K562 (cell line): Measurements from ENCODE around the gene OR5H2. TPM values are rescaled to one million over a fixed set of nuclear protein-coding genes. Genes with fewer than 3 reads are reported as not detected.

Source experiments
- ATAC-seq: fragments of 200-7000 bp; cut with Tn5 transposase; 3 replicates; pipeline ENCODE4 v1.9.1; 2020; ENCODE audit warnings: moderate library complexity
- BruUV-seq: library from RNA; stranded (reverse); fragments of 400-500 nt; replicated peaks from 2 replicates; lab custom pipeline; 2021; lab: Mats Ljungman, UMichigan
- CTCF ChIA-PET: fragments of 300-600 bp; formaldehyde crosslinking; extraction: SDS; loops from one replicate; lab custom pipeline; 2021; ENCODE audit warnings: low intra/inter-chr PET ratio; lab: Yijun Ruan, JAX
- POLR2A ChIA-PET: fragments of 300-600, 350-650 bp; sonication (Branson Sonifier 250); formaldehyde crosslinking; extraction: SDS; loops from one replicate; lab custom pipeline; 2021; ENCODE audit warnings: antibody characterized with exemption, inconsistent platforms; lab: Yijun Ruan, JAX
- DNase-seq, 4 experiments: peaks; one replicate each; pipeline versions ENCODE4 v3.0.0 to v3.0.0-alpha.2; 2011 to 2018; ENCODE audit warnings: low spot score in 3 of 4, mixed read lengths in 3 of 4; ENCODE audit errors: extremely low read depth in 1 of 4
- FAIRE-seq: peaks from 2 replicates; lab custom pipeline; 2011; peaks lifted over from hg19 to GRCh38; lab: Jason Lieb, UNC
- H2AFZ ChIP-seq: 2 replicates; pipeline ENCODE4 v1.6.0; 2011; ENCODE audit warnings: low read depth, low read length, control low read depth, inconsistent platforms
- H3K27ac ChIP-seq: fragments of 200-600 bp; 3 replicates; pipeline ENCODE4 v1.8.0; 2011; ENCODE audit warnings: low read depth, mild to moderate bottlenecking, control low read depth, inconsistent platforms, low read length, moderate library complexity, mixed read lengths; ENCODE audit errors: extremely low read depth
- H3K27me3 ChIP-seq, 2 experiments: fragments of 300-600 bp in 1 of 2; 2 replicates in 1 of 2; 3 replicates in 1 of 2; pipeline versions ENCODE4 v1.6.0 to v1.8.0; 2011; ENCODE audit warnings: inconsistent platforms in 2 of 2, low read length in 2 of 2, mild to moderate bottlenecking in 1 of 2, mixed read lengths in 1 of 2, moderate library complexity in 1 of 2; ENCODE audit not compliant: control insufficient read depth in 2 of 2, insufficient read depth in 2 of 2
- H3K36me3 ChIP-seq: fragments of 300-600 bp; 3 replicates; pipeline ENCODE4 v1.8.0; 2011; ENCODE audit warnings: mild to moderate bottlenecking, low read length, inconsistent platforms; ENCODE audit not compliant: control insufficient read depth, insufficient read depth
- H3K4me1 ChIP-seq, 2 experiments: fragments of 200-600 bp in 1 of 2; replicated peaks in 1 of 2; 2 replicates in 1 of 2; 3 replicates in 1 of 2; pipeline versions ENCODE4 v1.5.1 to v1.8.0; 2011; ENCODE audit warnings: inconsistent platforms in 2 of 2, low read length in 2 of 2, mild to moderate bottlenecking in 1 of 2, mixed read lengths in 1 of 2, moderate library complexity in 1 of 2; ENCODE audit not compliant: control insufficient read depth in 2 of 2, insufficient read depth in 2 of 2
- H3K4me2 ChIP-seq: 2 replicates; pipeline ENCODE4 v1.6.1; 2011; ENCODE audit warnings: low read length, control low read depth, inconsistent platforms, mixed read lengths; ENCODE audit not compliant: insufficient read depth
- H3K4me3 ChIP-seq: fragments of 200-600 bp; sonication (generic), shearing (Covaris generic); 2 replicates; pipeline ENCODE4 v1.5.1; 2016; ENCODE audit warnings: control low read depth, inconsistent platforms
- H3K79me2 ChIP-seq: fragments of 200-600 bp; 3 replicates; pipeline ENCODE4 v1.8.0; 2011; ENCODE audit warnings: low read length, inconsistent platforms; ENCODE audit not compliant: control insufficient read depth, insufficient read depth
- H3K9ac ChIP-seq, 2 experiments: 2 replicates each; pipeline versions ENCODE4 v1.6.0 to v1.6.1; 2011; ENCODE audit warnings: low read depth in 2 of 2, low read length in 2 of 2, control low read depth in 1 of 2, inconsistent platforms in 1 of 2, mild to moderate bottlenecking in 1 of 2, mixed read lengths in 1 of 2; ENCODE audit not compliant: insufficient read depth in 1 of 2
- H3K9me1 ChIP-seq: one replicate; pipeline ENCODE4 v1.6.0; 2011; ENCODE audit warnings: inconsistent platforms, mild to moderate bottlenecking, low read length, moderate library complexity; ENCODE audit not compliant: control insufficient read depth, insufficient read depth
- H3K9me3 ChIP-seq: replicated peaks from 2 replicates; pipeline ENCODE4 v1.5.1; 2011; ENCODE audit warnings: low read depth, low read length, inconsistent platforms; ENCODE audit not compliant: control insufficient read depth, insufficient read depth
- H4K20me1 ChIP-seq: replicated peaks from 2 replicates; pipeline ENCODE4 v1.6.1; 2011; ENCODE audit warnings: low read length, inconsistent platforms, mixed read lengths; ENCODE audit not compliant: control insufficient read depth, insufficient read depth
- ARNT ChIP-seq, 2 experiments: fragments of 450-650 bp; IDR thresholded peaks; 2 replicates each; pipeline ENCODE4 v1.6.1; 2016; ENCODE audit warnings: mild to moderate bottlenecking in 1 of 2
- CREB1 ChIP-seq, 2 experiments: sonication (generic) in 1 of 2; formaldehyde crosslinking in 1 of 2; IDR thresholded peaks; 2 replicates each; pipeline versions ENCODE4 v1.6.1 to v1.8.0; 2012 to 2022; ENCODE audit warnings: inconsistent platforms in 1 of 2, mild to moderate bottlenecking in 1 of 2, missing genetic modification reagents in 1 of 2, moderate library complexity in 1 of 2
- FOXJ2 ChIP-seq: fragments of 200-800 bp; sonication (Bioruptor generic); IDR thresholded peaks from 2 replicates; pipeline ENCODE4 v1.6.1; 2016; ENCODE audit warnings: missing genetic modification characterization, missing compliant biosample characterization
- FOXO4 ChIP-seq: fragments of 450-650 bp; formaldehyde crosslinking; IDR thresholded peaks from 2 replicates; pipeline ENCODE4 v1.4.0; 2020; ENCODE audit warnings: mild to moderate bottlenecking, moderate library complexity
- HMGN3 ChIP-seq: IDR thresholded peaks from 2 replicates; pipeline ENCODE4 v1.6.1; 2011; ENCODE audit warnings: borderline replicate concordance, low read depth, mild to moderate bottlenecking, mixed read lengths, low read length; ENCODE audit not compliant: insufficient read length; ENCODE audit errors: extremely low read depth
- KDM5B ChIP-seq: fragments of 200-600 bp; sonication (generic); IDR thresholded peaks from 2 replicates; pipeline ENCODE4 v1.6.1; 2012; ENCODE audit warnings: low read depth, mild to moderate bottlenecking, moderate library complexity, low read length, control low read depth, inconsistent platforms; ENCODE audit not compliant: insufficient replicate concordance
- MAFF ChIP-seq: IDR thresholded peaks from 2 replicates; pipeline ENCODE4 v1.6.1; 2012; ENCODE audit warnings: low read length, improper control_type of control experiment
- MBD2 ChIP-seq: sonication (generic); IDR thresholded peaks from 2 replicates; pipeline ENCODE4 v1.6.1; 2016; ENCODE audit warnings: low read depth, borderline replicate concordance
- POLR2H ChIP-seq: IDR thresholded peaks from 2 replicates; pipeline ENCODE4 v1.6.1; 2016; ENCODE audit warnings: missing genetic modification characterization, low read depth, mild to moderate bottlenecking, control low read depth, missing compliant biosample characterization, moderate library complexity
- RHOXF2B ChIP-seq: fragments of 250-450 bp; sonication (Bioruptor Pico); conservative IDR thresholded peaks from 2 replicates; pipeline ENCODE4 v1.5.1; 2021
- SMAD3 ChIP-seq: fragments of 450-650 bp; formaldehyde crosslinking; conservative IDR thresholded peaks from 2 replicates; pipeline ENCODE4 v1.4.0; 2020; ENCODE audit warnings: mild to moderate bottlenecking
- ZBTB34 ChIP-seq: fragments of 250-450 bp; sonication (Bioruptor Pico); IDR thresholded peaks from 2 replicates; pipeline ENCODE4 v1.8.0; 2021; ENCODE audit warnings: mild to moderate bottlenecking, moderate library complexity
- ZNF124 ChIP-seq: sonication (generic); formaldehyde crosslinking; IDR thresholded peaks from 2 replicates; pipeline ENCODE4 v1.8.1; 2022; ENCODE audit warnings: missing genetic modification reagents
- ZNF197 ChIP-seq: fragments of 200-800 bp; sonication (Bioruptor generic); IDR thresholded peaks from 2 replicates; pipeline ENCODE4 v1.6.1; 2016; ENCODE audit warnings: low read depth, missing genetic modification characterization, missing compliant biosample characterization
- ZNF23 ChIP-seq: fragments of 250-450 bp; sonication (Bioruptor Pico); IDR thresholded peaks from 2 replicates; pipeline ENCODE4 v1.4.0; 2020; ENCODE audit warnings: mild to moderate bottlenecking
- ZNF778 ChIP-seq: fragments of 450-650 bp; formaldehyde crosslinking; IDR thresholded peaks from 2 replicates; pipeline ENCODE4 v1.4.0; 2020; ENCODE audit warnings: mild to moderate bottlenecking, moderate library complexity
- WGBS: fragments of 100-300 bp; shearing (Covaris generic); methylation state at CpG from one replicate; pipeline ENCODE4 v1.1.6; 2016; ENCODE audit warnings: low coverage, mixed read lengths; ENCODE audit not compliant: insufficient coverage; ENCODE audit errors: missing lambda C conversion rate; 5-methylcytosine and 5-hydroxymethylcytosine counted together
- in situ Hi-C: fragments of 300-500 bp; cut with MboI; formaldehyde crosslinking; loops from 4 replicates; pipeline ENCODE4 v1.15.0; 2018; ENCODE audit warnings: inconsistent platforms, mixed read lengths
- intact Hi-C: fragments of 100-400 bp; cut with micrococcal nuclease; formaldehyde crosslinking; loops from 2 replicates; pipeline ENCODE4 v1.14.2; 2022
- polyA plus RNA-seq, 8 experiments: library from polyadenylated mRNA; depleted of rRNA in 4 of 8; stranded (reverse) in 5 of 8; unstranded in 3 of 8; fragments of >200 nt; fragmentation: Nextera tagmentation in 2 of 8; fragmentation: Illumina TruSeq in 1 of 8; extraction: Ambion mirVana in 2 of 8; extraction: Trizol in 1 of 8; gene quantifications; 2 replicates each; pipeline versions ENCODE4 v1.2.1 to v1.2.3, GENCODE V29; 2011 to 2014; ENCODE audit warnings: inconsistent platforms in 1 of 8, missing spikeins in 1 of 8
- total RNA-seq, 7 experiments: library from RNA; depleted of rRNA in 6 of 7; stranded (reverse); fragments of >200 nt in 6 of 7; fragmentation: Illumina TruSeq in 2 of 7; extraction: Trizol in 2 of 7; gene quantifications; 2 replicates each; pipeline versions ENCODE4 v1.2.1 to v1.2.3, GENCODE V29; 2011 to 2021; ENCODE audit warnings: low replicate concordance in 1 of 7

Gene OR5H2
- total and polyA plus RNA-seq, 9 of the 15 experiments (the other 6 are each of a cell fraction or from before 2014, with no cell fraction given) = not detected

GRCh38 chr3:98326945-98327344 lies 44.6 kb downstream of the OR5H2 start:
- POLR2A ChIA-PET = no interaction called here
- H3K4me1 ChIP-seq = no peaks in the 10 kb centered on the region
- H3K9ac ChIP-seq = no peak overlapping the region
- H3K9me3 ChIP-seq = no peaks in the 10 kb centered on the region
- FAIRE-seq = no peak
- no peaks in the 10 kb centered on the region for H3K27me3 ChIP-seq
- CTCF ChIA-PET = no interaction called here
- in situ Hi-C loops (no loop called here), intact Hi-C loops (no loop called here)
- no peaks in the 10 kb centered on the region for H3K36me3 ChIP-seq
- no peaks in the 10 kb centered on the region for H3K79me2 ChIP-seq
- no peak for DNase-seq
- H4K20me1 ChIP-seq = no peaks in the 10 kb centered on the region
- no peak overlapping the region for H3K27ac ChIP-seq
- BruUV-seq = no TSS peak
- TF ChIP-seq KDM5B (no peak), MAFF (no peak)
- H3K4me3 ChIP-seq = no peak overlapping the region
- no peak overlapping the region for H2AFZ ChIP-seq
- H3K4me2 ChIP-seq = no peak overlapping the region
- H3K9me1 ChIP-seq = no peaks in the 10 kb centered on the region
- no peak for ATAC-seq

- BruUV-seq = no TSS peak
- Histone ChIP-seq H3K4me3 (no peak overlapping the region), H2AFZ (no peak overlapping the region), H3K27me3 (no peaks in the 10 kb centered on the region), H3K27ac (no peak overlapping the region), H3K79me2 (no peaks in the 10 kb centered on the region), H3K9ac (no peak overlapping the region), H3K36me3 (no peaks in the 10 kb centered on the region), H3K9me3 (no peaks in the 10 kb centered on the region), H4K20me1 (no peaks in the 10 kb centered on the region), H3K4me1 (no peaks in the 10 kb centered on the region), H3K4me2 (no peak overlapping the region), H3K9me1 (no peaks in the 10 kb centered on the region)
- 0% methylated on average over 3 of the region's 5 CpGs for WGBS
- ChIA-PET CTCF (interaction anchor here (1.6 to 1.8 kb wide), 2 partner anchors 289 to 290 kb away, joined by 5 read pairs; no protein-coding TSS in a partner anchor), POLR2A (no interaction called here)
- DNase-seq (no peak), ATAC-seq (no peak), FAIRE-seq (no peak)
- in situ Hi-C loops (no loop called here), intact Hi-C loops (loop anchor here (1.0 kb wide), 1 partner anchor 290 kb away; no protein-coding TSS in a partner anchor)
- no peak for TF ChIP-seq FOXO4 (CRISPR knock-in tag)
- TF ChIP-seq ZNF197 (CRISPR knock-in tag) = no peak
- no peak for TF ChIP-seq MBD2
- no peak for TF ChIP-seq HMGN3
- no peak for TF ChIP-seq SMAD3 (CRISPR knock-in tag)
- TF ChIP-seq POLR2H (tag) = no peak
- no peak for TF ChIP-seq ZBTB34 (CRISPR knock-in tag)
- no peak for TF ChIP-seq ZNF778 (CRISPR knock-in tag)
- no peak for TF ChIP-seq FOXJ2 (tag)
- no peak for TF ChIP-seq RHOXF2B
- TF ChIP-seq CREB1 (IDR thresholded peaks at IDR 0.05) = no peak
- no peak for TF ChIP-seq CREB1 (CRISPR knock-in tag; IDR thresholded peaks at IDR 0.05)
- TF ChIP-seq ARNT (IDR thresholded peaks at IDR 0.05) = no peak
- no peak for TF ChIP-seq ZNF23 (CRISPR knock-in tag)
- no peak for TF ChIP-seq ZNF124 (CRISPR knock-in tag)
Measured at GRCh38 chr3:98328933-98329332, 46.6 kb downstream of the OR5H2 start.
